ENCODE results near the gene KLRF2.
"Not testable (repeated sequence)": the region's sequence is repeated elsewhere in the genome, so short reads cannot be mapped to it uniquely, and the experiment has no call there.

Gene KLRF2

GRCh38 chr12:9881246-9881645 is at the start of gene KLRF2:
Gene KLRF2 (plus strand): TSS chr12:9881489. CDS start chr12:9881596, 107 bp downstream.
- DNase-seq: no peak

- DNase-seq: no peak
These were observed 49.6 kb upstream of the KLRF2 start for GRCh38 chr12:9831720-9832119.

- DNase-seq: no peak
These were observed 37.9 kb upstream of the KLRF2 start for GRCh38 chr12:9843407-9843806.

GRCh38 chr12:9848899-9849298 is 32.4 kb upstream of the KLRF2 start:
- no peak for DNase-seq

GRCh38 chr12:9851050-9851449 is 30.2 kb upstream of the KLRF2 start:
- no peak for DNase-seq

- no peak for DNase-seq
These were observed 29.4 kb upstream of the KLRF2 start for GRCh38 chr12:9851927-9852326.

- DNase-seq: no peak
These were observed 25.1 kb upstream of the KLRF2 start for GRCh38 chr12:9856151-9856550.

- DNase-seq: no peak
These were observed 24.4 kb upstream of the KLRF2 start for GRCh38 chr12:9856894-9857293.

- no peak for DNase-seq
These were observed 23.2 kb upstream of the KLRF2 start for GRCh38 chr12:9858135-9858534.

GRCh38 chr12:9864913-9865675 is 16.2 kb upstream of the KLRF2 start:
- no peak for DNase-seq

GRCh38 chr12:9866860-9867269 is 14.4 kb upstream of the KLRF2 start:
- DNase-seq: no peak

- no peak for DNase-seq
These were observed 13.8 kb upstream of the KLRF2 start for GRCh38 chr12:9867531-9867930.

- no peak for DNase-seq
These were observed 12.9 kb upstream of the KLRF2 start for GRCh38 chr12:9868311-9868801.

- no peak for DNase-seq
These were observed 12.4 kb upstream of the KLRF2 start for GRCh38 chr12:9868951-9869306.

GRCh38 chr12:9869307-9870161 is 11.8 kb upstream of the KLRF2 start, which contains the start of gene CLEC2B:
Gene CLEC2B (minus strand): TSS chr12:9869354.
- DNase-seq: no peak

GRCh38 chr12:9870286-9870866 is 10.9 kb upstream of the KLRF2 start:
- no peak for DNase-seq

GRCh38 chr12:9872162-9872561 is 9.1 kb upstream of the KLRF2 start:
- DNase-seq: no peak

- DNase-seq: no peak
These were observed 8.5 kb upstream of the KLRF2 start for GRCh38 chr12:9872742-9873141.

GRCh38 chr12:9876120-9876519 is 5.2 kb upstream of the KLRF2 start:
- DNase-seq: not testable (repeated sequence)

- DNase-seq: no peak
These were observed 684 bp upstream of the KLRF2 start for GRCh38 chr12:9880532-9881078.

- DNase-seq: no peak
These were observed 699 bp downstream of the KLRF2 start for GRCh38 chr12:9881988-9882387.

GRCh38 chr12:9883175-9883574 is 1.9 kb downstream of the KLRF2 start:
- DNase-seq: no peak

- DNase-seq: no peak
These were observed 7.5 kb downstream of the KLRF2 start for GRCh38 chr12:9888665-9889273.
